ENCODE data around the gene TRMT44.
A peak's percentile ranks its signal among the peaks of the same experiment; 100 is the strongest.

The TRMT44 gene

GRCh38 chr4:8438743-8439142 is 1.8 kb upstream of the TRMT44 start:
- DNase-seq, result no peak

- no peak for DNase-seq
Observed at GRCh38 chr4:8439168-8439567, 1.4 kb upstream of the TRMT44 start.

- DNase-seq, result no peak
Observed at GRCh38 chr4:8439914-8440491, 574 bp upstream of the TRMT44 start.

- no peak for DNase-seq
Observed at GRCh38 chr4:8441499-8442091, 1.0 kb downstream of the TRMT44 start.

- no peak for DNase-seq
Observed at GRCh38 chr4:8442596-8443358, 2.2 kb downstream of the TRMT44 start.

DNA sequence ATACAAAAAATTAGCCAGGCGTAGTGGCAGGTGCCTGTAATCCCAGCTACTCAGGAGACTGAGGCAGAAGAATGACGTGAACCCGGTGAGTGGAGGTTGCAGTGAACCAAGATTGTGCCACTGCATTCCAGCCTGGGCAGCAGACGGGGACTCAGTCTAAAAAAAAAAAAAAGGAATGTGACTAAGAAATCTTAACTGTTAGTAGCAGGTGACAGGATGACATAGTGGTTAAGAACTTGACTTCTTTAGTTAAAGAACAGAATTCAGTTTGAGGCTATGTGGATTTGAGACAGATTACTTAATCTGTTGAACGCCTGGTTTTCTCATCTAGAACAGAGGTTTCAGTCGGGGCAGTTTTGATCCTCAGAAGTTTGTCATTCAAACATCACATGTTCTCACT is 3.2 kb downstream of the TRMT44 start:
- DNase-seq, result no peak

DNA sequence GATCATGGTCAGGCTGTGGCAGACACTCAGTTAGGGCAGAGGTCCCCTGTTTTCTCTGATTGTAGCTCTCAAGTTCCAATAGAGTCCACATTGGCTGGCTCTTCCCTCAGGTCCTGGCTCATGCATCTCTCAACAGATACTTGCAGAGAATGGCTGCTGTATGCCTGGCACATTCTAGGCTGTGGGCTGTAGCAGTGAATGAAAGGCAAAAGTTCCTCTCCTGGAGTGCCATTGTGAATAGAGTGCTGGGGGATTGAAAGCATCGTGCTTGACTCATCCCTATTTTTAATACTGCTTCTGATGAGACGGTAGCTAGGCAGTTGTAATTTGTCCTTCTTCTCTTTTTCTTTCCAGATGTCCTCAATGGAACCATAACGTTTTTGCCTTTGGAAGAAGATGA is 5.5 kb downstream of the TRMT44 start:
- DNase-seq, result no peak

GRCh38 chr4:8451440-8452182 is 11.0 kb downstream of the TRMT44 start:
- DNase-seq, result no peak

DNA sequence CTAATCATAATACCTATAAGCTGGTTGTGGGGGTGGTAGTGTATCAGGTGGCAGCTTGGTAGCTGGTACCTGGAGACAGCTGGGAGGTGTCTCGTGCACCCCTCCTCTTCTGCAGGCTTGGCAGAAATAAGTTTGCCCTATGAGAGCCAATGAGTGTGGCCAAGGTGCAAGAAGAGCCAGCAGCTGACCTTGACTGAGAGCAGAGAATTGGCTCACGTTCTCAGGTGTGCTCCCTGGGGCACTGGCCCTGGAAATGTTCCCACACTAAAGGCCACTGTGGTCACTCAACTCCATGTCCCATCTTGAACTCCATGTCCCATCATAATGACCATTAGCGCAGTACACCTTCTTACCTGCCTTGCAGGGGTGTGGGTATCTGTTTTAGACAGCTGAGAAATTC is 13.4 kb downstream of the TRMT44 start:
- no peak for DNase-seq

DNA sequence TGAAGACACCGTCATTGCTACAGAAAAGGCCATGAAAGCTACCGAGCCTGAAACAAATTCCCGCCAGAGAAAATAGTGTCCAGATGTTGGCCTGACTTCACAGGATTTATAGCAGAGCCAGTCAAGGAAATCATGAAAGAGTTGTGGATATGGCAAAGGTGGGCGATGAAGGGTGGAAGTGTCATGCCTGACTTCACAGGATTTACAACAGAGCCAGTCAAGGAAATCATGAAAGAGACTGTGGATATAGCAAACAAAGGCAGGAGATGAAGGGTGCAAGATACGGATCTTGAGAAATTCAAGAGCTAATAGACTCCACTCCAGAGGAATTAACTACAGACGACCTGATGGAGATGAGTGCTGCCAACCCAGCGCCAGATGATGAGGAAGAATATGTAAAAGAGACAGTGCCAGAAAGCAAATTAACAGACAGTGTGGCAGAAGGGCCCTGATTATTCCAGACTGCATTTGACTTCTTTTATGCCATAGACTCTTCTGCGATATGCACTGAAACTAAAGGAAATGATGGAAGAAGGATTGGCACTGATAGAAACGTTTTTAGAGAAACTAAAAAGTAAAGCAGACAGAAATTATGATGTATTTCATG is 17.2 kb downstream of the TRMT44 start:
- DNase-seq, result no peak

- DNase-seq, result no peak
Observed at GRCh38 chr4:8459867-8460445, 19.4 kb downstream of the TRMT44 start.

DNA sequence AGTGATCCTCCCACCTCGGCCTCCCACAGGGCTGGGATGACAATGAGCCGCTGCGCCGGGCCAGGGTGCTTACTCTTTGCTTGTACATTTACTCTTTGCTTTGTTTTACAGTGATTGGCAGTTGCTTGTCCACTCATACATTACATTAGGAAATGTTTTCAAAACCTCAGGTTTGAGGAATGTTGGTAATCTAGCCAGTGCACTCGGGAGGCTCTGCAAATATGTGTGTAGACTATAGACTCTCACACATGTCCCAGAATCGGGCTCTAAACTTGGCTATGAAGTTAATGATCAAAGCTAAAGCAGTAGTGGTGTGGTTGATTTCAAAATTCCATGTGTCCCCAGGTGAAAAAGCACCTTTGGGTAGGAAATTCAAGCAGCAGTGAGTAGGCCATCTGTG is 20.5 kb downstream of the TRMT44 start:
- no peak for DNase-seq

GRCh38 chr4:8461616-8462015 is 21.0 kb downstream of the TRMT44 start:
- no peak for DNase-seq

DNA sequence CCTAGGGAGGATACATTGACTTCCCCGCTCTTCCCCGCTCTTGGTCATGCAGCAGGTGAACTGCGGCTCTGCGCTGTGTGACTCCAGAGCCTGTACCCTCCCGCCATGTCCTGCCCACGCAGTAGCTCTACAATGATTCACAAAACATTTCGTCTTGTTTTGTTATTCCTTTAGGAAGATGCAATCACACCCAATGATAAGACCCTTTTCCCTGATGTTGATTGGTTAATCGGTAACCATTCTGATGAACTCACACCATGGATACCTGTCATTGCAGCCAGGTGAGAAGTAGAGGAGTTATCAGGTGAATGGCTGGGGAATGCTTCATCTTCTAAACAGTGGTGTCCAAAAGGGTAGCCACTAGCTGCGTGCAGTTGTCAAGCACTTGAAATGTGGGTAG is 23.2 kb downstream of the TRMT44 start:
- DNase-seq, result no peak

DNA sequence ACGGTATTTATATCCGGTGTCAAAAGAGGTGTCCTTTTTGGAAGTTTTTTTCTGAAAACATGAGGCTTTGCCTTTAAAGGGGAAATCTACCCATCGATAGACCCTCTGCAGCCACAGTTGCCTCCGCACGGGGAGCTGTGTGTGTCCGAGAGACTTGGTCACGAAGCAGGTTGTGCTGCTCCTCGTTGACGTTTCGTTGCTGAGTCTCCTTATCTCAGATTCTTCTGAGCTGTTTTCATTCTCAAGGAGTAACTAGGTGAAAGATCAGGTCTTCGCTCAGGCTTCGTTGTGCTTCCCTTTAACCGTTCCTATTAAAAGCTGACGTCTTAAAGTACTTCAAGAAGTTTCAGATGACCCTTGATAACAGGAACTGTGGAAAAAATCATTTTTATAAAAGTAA is 23.8 kb downstream of the TRMT44 start:
- no peak for DNase-seq

- no peak for DNase-seq
Observed at GRCh38 chr4:8465615-8466611, 25.3 kb downstream of the TRMT44 start.

GRCh38 chr4:8467016-8467415 is 26.4 kb downstream of the TRMT44 start:
- no peak for DNase-seq

- peak; percentile 45 for DNase-seq
Observed at GRCh38 chr4:8468746-8469535, 28.4 kb downstream of the TRMT44 start.

DNA sequence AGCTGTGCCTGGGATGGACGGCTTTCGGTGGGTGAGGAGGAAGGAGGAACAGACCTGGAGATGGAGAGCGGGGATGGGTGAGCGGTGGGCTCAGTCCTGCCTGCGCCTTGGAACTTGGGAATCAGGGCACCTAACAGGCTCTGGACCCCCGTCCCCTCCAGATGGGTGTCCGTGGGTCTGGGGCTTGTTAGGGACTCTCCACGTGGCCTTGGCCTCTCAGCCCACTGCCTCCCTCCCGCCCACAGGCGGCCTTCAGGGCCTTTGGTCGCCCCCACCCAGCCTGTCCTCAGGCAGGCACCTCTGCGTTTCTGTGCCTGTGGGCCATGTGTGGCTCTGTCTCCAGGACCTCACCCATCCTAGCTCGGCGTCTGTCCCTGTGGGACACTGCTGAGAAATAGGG is 29.0 kb downstream of the TRMT44 start:
- DNase-seq, result no peak

DNA sequence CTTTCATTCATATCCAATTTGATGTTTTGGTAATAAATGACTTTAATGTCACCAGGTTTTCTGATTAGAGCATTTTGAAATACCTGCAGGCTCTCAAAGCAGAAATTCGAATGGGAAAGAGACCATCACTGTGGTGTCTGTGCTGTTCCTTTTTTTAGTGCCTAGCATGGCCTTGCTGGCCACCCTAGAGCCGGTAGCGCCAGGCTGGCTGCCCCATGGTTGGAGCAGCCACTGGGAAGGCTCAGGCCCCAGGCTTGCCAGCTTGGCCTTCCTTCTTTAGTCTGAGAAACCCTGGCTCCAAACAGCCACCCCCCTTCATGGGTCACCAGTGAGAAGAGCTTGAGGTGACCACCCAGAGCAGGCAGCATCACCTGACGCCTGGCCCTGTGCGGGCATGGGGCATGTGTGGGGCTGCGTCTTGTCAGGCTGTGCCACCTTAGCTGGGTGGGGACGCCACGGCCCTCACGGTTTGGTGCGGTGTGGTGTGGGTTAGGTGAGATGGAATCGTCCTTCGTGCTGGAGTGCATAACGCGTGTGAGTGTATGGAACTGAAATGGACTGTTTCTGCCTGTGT is 30.0 kb downstream of the TRMT44 start:
- no peak for DNase-seq
